Measurements from ENCODE around the gene BAHCC1.

Gene BAHCC1

DNA sequence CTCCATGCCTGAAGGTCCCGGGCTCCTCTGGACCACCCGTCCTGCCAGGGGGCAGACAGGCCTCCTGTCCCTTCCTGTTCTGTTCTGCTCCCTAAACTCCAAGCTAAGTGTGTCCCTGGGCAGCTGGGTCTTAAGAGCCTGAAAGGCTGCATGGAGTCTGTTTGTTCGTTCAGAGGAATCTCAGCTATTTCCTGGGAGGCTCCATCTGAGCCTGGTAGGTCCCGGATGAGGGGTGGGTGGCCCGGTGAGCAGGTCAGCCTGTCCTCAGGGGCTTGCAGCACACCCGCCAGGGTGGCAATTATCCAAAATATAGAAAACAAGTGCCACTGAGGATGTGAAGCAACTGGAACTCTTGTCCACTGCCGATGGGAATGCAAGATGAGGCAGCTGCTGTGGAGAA, 104.8 kb downstream of the BAHCC1 start:
- DNase-seq = no peak

GRCh38 chr17:81502471-81503017, 107.3 kb downstream of the BAHCC1 start:
- DNase-seq = no peak

- no peak for DNase-seq
These were observed 108.4 kb downstream of the BAHCC1 start for GRCh38 chr17:81503619-81504018.

GRCh38 chr17:81508639-81509206, 113.5 kb downstream of the BAHCC1 start:
- no peak for DNase-seq

GRCh38 chr17:81509207-81509971, 114.1 kb downstream of the BAHCC1 start:
- DNase-seq = peak; percentile 32

DNA sequence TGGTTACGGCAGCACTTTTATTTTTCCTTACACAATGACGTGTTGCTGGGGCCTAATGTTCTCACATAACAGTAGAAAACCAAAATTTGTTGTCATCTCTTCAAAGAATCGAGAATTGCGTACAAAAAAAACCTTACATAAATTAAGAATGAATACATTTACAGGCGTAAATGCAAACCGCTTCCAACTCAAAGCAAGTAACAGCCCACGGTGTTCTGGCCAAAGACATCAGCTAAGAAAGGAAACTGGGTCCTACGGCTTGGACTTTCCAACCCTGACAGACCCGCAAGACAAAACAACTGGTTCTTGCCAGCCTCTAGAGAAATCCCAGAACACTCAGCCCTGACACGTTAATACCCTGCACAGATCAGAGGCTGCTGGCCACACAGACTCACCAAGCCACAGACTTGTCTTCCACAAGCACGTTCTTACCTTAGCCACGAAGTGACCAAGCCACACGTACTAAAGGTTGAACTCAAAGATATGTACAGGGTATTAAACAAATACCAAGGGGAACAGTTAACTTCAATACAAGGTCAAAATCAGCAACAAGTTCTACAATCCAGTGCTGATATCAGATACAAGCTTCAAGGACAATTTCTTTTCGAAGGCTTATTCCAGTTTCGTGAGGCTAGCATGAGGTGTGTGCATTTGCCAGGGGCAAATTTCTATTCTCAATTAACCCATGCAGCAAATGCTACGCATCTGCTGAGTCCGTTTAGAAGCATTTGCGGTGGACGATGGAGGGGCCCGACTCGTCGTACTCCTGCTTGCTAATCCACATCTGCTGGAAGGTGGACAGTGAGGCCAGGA, 114.9 kb downstream of the BAHCC1 start:
- DNase-seq = no peak

- peak; percentile 35 for DNase-seq
These were observed 115.7 kb downstream of the BAHCC1 start for GRCh38 chr17:81510785-81511553.

- no peak for DNase-seq
These were observed 116.2 kb downstream of the BAHCC1 start for GRCh38 chr17:81511554-81511803.

GRCh38 chr17:81511804-81512561, 116.7 kb downstream of the BAHCC1 start:
- DNase-seq = no peak

DNA sequence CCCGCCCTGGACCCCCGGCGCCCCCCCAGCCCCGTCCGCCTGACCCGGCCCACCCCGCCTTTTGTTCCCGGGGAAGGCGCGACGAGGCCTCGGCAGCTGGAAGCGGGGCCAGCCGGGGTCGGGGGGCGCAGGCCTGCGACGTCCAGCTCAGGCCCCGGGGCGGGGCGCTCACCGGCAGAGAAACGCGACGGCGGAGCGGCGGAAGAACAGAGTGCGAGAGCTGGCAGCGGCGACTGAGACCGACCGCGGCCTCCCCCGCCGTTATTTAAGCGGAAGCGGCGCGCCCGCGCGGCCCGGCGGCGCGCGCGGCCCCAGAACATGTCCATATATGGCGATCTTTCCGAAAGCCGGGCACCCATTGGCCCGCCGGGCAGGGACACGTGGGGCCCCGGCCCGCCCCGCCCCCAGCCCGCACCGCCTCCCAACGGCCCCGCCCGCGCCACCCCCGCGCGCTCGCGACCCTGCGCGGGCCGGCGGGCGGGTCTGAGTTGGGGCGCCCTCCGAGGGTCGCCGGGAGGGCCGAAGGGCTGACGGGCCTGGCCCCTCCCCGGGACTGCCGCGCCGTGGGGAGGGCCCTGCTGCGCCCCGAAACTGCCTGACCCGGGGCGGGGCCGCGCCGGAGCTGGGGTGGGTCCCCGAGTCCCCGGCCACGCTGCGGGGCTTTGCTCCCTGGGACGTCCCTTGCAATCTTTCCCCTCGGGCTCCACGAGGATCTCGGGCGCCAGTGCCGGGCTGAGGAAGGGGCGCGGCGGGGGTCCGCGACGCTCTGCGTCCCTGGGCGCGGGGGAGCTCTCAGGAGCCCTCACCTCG, 117.5 kb downstream of the BAHCC1 start, which contains the start of gene ACTG1:
Gene ACTG1, minus strand, starts transcription at position 238 of the 810 bp plus-strand sequence. CDS start 445 bp downstream, outside the sequence.
- peak; percentile 94 for DNase-seq

DNA sequence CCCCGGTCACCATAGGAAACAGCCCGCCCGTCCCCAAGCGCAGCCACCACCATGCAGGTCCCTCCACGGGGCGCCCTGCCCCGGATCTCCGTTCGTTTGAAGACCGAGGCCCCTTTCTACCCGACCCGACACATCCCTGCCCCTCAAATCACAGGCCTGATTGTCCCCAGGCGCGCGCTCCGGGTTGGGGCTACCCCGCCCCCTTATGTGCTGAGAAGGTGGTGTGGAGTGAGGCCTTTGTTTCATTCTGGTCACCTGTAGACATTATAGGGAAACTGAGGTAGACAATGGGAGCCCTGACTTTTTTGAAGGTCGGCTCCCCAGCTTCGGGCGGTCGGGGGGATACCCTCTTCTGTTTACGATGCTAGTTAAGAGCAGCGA, 118.1 kb downstream of the BAHCC1 start:
- DNase-seq = peak; percentile 62

DNA sequence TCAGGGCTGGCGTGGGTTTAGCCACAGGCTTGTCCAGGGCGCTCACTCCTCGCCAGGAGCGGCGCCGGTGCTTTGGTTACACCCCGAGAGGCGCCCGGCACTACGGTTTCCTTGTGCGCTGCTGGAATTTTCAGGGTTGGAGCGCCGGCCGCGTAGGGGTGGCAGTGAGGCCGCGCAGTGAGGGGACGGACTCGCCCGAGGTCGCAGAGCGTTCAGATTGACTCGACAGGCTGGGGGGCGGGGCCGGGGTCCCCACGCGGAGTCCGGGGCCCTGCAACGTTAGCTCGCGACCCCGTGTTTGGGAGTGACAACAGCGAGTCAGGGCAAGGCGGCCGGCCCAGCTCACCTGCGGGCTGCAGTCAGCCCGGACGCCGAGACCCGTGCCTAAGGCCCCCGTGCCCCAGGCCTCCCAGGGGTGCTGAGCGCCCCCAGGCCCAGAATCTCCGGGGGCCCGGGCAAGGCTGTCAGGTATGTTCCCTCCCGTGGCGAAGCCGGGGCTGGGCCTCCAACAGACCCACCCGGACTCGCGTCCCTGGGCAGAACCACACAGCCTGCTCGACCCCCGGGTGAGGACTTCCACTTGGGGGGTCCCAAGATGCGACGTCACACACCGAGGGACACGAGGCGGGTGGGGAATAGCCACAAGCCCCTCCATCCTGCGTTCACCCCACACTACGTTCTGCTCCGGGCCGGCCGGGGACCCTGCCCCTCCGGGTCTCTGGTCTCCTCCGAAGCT, 118.7 kb downstream of the BAHCC1 start:
- no peak for DNase-seq

DNA sequence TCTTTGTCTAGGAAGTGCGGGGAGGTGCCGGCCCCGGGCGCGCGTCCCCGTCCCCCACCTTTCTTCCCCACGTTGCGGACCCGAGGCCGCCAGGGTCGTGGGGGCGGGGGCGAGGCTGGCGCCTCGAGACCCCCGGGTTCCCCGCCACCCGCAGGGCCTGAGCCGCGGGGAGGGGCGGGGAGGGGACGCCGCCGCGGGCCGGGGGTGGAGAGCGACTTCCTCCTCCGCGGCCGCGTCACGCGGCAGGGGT, 119.2 kb downstream of the BAHCC1 start:
- no peak for DNase-seq

- DNase-seq = peak; percentile 74
These were observed 119.7 kb downstream of the BAHCC1 start for GRCh38 chr17:81514739-81515529.

GRCh38 chr17:81515530-81516041, 120.3 kb downstream of the BAHCC1 start:
- no peak for DNase-seq

Measured in CD4-positive, alpha-beta T cell treated with Interleukin-15 for 1 hour (primary cell).